HG02852 (cell line): Measurements from ENCODE around the gene SAFB2.

Experiments
- ATAC-seq: cut with Tn5 transposase; IDR thresholded peaks from one replicate; pipeline ENCODE4 v1.9.1; 2021; ENCODE audit warnings: mild to moderate bottlenecking, moderate library complexity; ENCODE audit not compliant: unreplicated experiment

Gene SAFB2

DNA sequence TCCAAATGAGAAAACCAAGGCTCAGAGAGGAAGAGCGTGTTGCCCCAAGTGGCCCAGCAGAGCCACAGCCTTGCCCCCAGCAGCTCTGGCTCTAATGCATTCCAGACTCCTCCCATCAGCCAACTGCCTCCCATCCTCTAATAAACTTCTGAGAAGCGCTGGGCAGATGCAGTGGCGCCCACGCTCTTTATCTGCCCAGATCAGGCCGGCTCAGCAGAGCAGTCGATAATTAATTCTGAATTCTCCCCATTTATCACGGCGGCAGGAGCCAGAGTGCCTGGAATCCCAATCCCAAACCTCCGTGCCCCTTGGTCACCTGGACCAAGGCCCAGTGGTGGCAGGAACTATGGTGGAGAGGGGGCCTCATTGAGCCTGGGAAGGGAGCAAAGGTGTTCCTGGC, 68.7 kb downstream of the SAFB2 start:
- ATAC-seq, result no peak

- no peak for ATAC-seq
Observed at GRCh38 chr19:5547881-5548280, 74.7 kb downstream of the SAFB2 start.

DNA sequence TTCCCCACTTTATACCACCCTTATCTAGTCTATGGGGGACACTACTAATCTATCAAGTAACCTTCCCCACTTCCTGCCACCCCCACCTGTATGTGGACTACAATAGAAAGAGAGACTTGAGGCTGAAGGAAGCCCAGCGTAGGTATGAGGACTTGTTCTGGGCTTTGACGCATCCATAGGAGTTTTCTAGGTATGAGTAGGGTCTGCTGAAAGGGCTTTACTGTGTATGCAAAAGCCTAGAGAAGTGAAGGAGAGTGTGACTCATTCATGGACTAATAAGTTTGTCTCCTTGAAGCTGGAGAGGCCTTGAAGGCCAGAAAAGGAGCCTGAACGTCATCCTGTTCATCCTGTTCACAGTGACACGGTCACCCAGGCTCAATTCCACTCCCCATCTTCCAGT, 76.6 kb downstream of the SAFB2 start:
- no peak for ATAC-seq

DNA sequence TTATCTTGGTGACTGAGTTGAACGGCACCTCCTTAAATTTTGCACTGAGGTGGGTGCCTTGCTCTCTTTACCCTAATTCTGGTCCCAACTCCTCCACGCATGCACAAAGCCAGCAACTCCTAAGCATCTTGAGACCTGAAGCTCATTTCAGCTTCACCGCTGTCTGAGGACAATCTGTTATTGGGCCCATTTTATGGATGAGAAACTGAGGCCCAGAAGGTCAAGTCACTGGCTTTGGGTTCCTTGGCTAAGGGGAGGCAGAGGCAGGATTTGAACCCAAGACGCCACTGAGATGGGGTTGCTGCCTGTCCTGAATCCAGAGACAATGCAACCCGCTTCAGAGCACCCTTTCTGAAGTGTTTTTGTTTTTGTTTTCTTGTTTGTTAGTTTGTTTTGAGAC, 77.5 kb downstream of the SAFB2 start:
- no peak for ATAC-seq

DNA sequence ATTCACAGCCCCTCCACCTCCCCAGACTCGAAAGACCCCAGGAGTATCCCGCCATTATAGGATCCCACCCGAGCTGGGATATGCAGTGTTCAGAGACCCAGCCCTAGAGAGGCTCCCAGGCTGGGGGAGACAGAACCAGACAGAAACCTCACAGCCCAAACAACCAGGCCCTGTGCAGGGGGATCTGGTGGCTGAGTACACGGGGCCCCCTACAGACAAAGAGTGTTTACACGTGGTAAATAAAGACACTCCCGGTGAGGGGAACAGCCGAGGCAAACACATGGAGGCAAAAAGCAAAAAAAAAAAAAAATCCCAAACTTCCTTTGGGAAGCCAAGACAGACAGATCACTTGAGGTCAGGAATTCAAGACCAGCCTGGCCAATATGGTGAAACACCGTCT, 79.9 kb downstream of the SAFB2 start:
- no peak for ATAC-seq

DNA sequence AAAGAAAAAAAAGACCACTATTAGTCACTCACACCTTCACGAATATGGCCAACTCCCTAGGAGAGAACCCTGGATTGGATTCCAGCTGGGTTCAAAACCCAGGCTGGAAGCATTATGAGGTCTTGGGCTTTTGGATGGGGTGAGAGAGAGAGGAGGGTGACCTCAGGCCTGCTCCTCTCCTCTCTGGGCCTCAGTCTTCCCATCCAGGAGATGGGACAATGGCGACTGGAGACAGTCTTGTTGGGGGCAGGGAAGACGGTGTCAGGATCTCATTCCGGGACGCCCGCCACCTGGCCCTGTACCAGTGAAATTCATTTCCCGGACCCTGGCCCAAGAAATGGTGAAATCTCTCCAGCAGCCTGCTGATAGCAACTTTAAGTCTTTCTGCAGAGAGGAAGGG, 81.1 kb downstream of the SAFB2 start:
- ATAC-seq, result no peak

GRCh38 chr19:5540208-5540607, 82.4 kb downstream of the SAFB2 start:
- ATAC-seq, result no peak

DNA sequence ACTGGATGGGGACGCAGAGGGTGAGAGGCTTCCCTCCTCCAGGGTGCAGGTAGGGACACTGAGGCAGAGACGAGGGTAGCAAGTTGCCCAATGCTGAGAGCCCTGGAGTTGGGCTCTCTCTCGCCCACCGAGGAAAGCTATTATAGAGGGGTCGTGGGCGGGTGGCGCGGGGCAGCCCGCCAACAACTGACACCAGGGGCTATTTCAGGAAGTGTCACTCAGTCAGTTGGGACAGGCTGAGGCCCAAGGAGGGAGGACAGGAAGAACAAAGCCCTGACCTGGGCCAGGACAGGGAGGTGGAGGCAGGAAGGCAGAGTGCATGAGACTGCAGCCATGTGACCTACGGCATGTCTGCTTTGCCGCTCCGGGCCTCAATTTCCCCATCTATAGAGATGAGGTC, 84.7 kb downstream of the SAFB2 start:
- ATAC-seq, result no peak
